HG03442 (cell line): ENCODE results near the gene SCMH1.
"Not testable (repeated sequence)": the region's sequence is repeated elsewhere in the genome, so short reads cannot be mapped to it uniquely, and the experiment has no call there.

Experiments used
- ATAC-seq: cut with Tn5 transposase; IDR thresholded peaks from one replicate; pipeline ENCODE4 v1.9.1; 2021; ENCODE audit warnings: mild to moderate bottlenecking, moderate library complexity; ENCODE audit not compliant: unreplicated experiment

SCMH1 gene

DNA sequence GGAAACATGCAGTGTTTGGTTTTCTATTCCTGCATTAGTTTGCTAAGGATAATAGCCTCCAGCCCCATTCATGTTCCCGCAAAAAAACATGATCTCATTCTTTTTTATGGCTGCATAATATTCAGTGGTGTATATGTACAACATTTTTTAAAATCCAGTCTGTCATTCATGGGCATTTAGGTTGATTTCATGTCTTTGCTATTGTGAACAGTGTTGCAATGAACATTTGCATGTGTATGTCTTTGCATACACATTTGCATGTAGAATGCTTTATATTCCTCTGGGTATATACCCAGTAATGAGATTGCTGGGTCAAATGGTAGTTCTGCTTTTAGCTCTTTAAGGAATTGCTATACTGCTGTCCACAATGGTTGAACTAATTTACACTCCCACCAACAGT is 9.0 kb upstream of the SCMH1 start:
- not testable (repeated sequence) for ATAC-seq

DNA sequence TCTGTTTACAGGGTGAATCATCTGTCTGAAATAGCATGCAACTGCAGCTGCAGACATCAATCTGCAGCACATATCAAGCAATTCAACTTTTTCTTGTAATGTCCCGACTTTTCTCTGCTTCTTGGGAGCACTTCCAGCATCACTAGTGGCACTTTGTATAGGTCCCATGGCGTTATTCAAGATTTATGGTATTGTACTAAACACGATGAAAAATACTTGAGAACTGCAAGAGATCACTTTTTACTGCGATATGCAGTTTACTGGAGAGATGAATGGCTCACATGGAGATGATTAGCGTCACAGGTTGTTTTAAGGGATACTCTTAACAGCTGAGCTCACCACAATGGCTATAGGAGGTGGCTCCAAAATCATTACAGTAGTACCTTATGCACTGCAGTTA is 7.2 kb upstream of the SCMH1 start:
- ATAC-seq = no peak

DNA sequence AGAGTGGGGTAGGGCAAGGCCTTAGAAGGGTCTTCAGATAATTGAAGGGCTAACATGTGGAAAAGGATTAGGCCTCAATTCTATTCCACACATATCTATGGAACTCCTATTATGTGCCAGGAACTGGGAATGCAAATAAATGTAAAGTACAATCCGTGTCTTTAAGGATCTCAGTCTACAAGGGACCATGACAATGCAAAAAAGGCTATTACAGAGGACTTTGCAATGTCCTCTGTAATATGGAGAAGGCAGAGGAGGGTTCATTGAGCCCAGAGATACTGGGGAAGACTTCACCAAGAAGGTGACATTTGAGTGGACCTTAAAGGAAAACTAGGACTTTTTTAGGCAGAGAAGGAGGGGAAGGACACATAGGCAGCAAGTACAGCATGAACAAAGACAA is 4.5 kb upstream of the SCMH1 start:
- ATAC-seq = no peak

DNA sequence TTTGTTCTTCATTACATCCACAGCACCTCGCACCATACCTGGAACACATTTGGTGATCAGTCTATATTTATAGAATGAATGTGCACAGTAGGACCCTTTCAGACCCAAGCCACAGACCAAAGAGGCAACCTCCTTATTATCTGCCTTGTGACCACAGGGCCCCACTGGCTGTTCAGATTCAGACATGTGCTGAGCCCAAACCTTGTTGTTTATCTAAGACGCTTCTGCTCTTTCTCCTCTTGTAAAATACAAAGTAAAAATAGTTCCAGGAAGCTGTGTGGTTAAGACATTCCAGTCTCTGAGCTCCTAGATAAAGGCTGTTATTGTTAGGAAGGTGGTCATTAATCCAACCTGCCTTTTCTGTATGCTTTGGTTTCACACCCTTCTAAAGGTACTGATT is 3.6 kb upstream of the SCMH1 start:
- no peak for ATAC-seq

DNA sequence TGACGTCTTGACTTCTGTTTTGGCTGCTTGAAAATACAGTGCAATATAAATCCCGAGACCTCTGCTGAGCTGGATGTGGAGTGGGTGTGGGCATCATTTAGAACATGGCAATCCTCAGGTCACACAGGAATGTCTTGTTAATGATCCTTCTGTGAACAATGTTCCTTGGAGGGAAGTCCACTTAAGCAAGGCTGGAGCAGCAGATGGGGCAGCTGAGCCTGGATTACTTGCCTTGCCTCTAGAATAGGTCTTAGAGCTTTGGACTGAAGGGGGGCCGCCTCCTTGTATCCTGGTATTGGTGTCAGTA is 926 bp upstream of the SCMH1 start:
- ATAC-seq = no peak

DNA sequence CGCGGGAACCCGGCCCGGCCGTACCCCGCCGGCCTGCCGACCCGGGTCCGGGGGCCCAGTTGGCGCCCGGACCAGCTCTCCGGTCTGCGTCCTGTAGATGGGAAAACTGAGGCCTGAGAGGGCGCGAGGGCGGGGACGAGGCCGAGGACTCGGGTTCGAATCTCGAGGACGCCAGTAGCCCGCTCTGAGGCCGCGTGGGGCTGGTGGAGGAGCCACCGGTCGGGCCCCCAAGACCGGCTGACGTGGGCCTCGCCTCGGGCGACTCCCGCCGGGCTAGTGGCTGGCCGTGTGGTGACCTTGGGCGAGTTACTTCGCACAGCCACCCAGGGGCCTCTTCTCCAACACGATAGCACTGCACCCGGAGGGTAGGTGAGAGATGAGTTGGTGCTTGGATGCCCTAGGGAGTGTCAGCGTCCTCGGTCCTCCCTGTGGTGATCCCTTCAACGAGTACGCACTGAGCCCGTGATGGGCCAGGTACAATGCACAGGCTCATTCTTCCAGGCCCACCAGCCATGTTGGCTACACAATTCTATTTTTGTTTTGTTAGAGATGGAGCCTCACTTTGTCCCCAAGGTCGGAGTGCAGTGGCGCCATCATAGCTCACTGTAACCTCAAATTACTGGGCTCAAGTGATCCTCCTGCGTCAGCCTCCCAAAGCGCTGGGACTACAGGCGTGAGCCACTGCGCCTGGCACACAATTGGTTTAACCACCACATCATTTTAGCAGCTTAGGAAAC is 404 bp upstream of the SCMH1 start:
- ATAC-seq = peak; percentile 18

DNA sequence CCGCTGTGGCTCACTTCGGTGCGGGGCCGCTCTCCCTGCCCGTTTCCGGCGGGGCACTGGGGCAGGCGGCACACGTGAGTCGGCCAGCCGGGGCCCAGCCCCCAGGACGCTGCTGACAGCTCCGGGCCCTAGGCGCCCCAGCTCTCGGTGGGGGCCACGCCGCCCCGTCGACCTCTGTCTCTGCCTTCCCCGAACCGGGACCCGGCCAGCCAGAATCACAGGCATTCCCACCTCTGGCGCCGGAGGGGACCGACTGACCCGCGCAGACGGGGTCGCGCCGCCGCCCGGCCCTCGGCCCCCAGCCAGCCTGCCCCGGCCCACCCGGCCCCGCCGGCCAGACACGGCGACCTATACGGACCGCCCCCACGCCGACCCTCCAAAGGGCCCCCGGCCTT is 755 bp downstream of the SCMH1 start:
- ATAC-seq = peak; percentile 45

DNA sequence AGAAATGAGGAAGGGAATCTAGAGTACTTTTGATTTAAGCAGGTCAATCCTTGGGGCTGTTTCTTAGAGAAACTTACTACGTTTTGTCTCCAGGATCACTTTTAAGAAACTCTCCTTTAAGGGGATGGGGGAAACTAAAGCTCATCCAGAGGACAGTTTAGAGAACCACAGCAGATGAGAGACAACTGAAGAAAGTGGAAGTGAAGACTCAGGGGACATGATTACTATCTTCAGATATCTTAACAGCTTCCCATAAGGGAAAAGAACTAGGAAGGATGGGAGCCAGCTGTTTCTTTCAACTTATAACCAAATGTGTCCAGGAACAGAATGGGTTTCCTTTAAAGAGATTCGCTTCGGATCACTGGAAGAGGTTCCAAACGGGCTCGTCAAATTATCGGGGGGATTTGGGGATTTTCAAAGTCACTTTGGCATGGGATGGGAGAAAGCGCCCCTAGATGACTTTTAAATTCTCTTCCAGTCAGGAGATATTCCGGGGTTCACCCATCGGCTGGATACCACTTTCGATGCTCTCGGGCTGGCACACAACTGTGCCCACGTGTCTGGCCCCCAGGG is 1.2 kb downstream of the SCMH1 start:
- no peak for ATAC-seq

DNA sequence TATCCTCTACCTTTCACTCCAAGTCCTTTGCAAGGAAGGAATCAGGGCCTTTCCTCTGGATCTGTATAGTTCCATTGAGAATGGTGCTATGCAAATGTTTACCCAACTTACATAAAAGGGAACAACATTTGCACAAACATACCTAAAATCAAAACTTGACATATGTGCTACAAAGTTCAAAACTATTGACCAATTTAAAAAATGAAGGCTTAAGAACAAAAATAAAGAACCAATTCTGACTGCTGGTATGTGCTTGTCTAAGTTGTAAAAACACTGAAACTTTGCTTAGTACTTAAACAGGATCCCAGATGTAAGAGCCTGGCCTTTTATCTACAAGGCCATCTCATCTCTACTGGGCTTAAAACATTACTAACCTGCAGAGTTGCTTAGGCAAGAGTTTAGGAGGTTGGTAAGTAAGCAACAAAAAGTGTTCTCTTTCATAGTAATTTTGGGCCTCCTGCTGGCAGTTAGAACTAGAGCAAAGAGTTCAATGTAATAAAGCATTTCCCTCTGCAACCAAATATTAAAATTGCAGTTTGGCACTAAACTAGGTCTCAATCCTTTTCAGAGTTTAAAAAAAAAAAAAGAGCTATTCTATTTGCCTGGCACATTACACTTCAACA is 2.0 kb downstream of the SCMH1 start:
- no peak for ATAC-seq

DNA sequence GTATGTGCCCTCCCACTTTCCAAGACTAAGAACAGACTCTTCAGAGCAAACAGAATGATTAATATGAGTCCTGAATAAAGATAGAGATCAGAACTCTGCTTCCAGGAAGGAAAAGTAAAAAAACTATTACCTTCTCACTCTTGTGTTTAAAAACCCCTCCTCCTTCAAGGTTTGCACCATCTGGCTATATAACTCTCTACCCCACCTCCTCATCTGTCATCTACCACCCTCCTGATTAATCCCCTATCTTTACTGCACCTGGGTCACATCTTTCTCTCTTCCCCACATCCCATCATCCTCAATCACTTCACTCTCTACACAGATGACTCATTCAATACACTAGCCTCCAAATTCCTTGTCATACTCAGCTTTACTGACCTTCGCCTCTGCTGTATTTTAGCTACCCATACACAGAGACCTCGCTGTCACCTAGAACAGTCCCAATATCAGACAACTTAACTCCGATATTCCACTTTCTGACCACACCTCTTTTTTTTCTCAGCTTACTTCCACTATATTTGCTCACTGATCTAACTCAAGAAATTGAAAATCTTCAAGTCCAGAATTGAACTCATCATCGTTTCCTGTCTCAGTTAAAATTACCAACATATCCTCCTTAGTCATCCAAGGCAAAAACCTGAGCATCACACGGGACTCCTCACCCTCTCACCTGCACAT is 3.7 kb downstream of the SCMH1 start:
- no peak for ATAC-seq

DNA sequence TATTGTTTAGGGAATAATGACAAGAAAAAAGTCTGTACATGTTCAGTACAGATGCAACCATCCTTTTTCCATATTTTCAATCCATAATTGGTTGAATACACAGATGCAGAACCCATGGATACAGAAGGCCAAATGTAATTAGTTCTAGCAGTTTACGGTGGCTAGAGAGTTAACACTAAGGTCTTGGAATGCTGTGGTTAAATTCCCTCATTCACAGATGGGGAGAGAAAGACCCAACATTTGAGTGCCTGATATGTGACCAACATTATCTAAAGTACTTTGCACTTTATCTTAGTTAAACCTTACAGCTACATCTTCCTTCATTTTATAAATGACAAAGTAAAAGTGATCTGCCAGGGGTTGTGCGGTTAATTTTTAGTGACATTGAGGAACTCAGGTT is 5.3 kb downstream of the SCMH1 start:
- no peak for ATAC-seq

DNA sequence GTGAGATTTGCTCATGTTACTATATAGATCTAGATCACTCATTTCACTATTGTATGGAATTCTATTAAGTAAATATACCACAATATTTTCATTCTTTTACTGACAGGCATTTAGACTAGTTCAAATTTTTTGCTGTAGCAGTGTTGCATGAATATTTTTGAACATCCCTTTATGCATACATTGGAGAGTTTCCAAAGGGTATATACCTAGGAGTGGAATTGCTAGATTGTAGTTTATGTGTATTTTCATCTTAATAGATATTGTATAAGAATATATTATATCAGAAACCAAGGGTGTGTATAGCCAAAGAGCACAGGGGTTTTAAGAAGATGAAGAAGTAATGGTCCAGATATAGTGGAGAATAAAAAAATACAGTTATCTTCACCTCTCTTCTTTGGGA is 6.2 kb downstream of the SCMH1 start:
- ATAC-seq = no peak

DNA sequence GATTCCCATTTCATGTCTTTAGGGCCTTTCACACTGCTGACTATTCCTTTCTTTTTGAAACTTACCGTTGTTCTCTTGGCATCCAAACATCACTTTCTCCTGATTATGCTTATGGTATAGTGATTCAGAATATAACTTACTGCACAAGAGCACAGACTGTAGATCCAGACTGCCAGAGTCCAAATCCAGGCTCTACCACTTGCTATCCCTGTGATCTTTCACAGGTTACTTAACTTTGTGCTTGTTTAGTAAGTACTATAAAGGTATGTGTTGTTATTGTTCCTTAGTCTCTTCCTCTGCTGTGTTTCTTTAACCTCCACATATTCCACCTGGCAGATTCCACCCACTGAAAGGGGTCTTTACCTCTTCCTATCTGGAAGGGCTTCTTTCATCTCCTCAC is 8.4 kb downstream of the SCMH1 start:
- no peak for ATAC-seq

DNA sequence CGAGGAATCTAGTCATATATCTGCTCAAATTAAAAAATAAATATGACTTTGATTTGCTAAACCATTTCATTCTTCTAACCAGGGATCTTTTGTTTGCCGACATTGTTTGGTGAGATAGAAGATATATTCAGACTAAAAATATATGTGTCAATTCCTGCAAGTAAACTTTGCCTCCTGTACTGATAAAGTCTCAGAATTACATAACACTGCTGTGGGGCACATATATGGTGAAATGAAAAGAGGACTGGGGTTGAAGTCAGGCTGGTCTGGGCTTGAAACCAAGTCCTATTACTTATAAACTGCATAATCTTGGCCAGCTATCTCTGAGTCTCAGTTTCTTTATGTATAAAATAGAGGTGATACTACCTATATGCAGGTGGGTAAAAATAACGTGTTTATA is 9.8 kb downstream of the SCMH1 start:
- ATAC-seq = no peak

DNA sequence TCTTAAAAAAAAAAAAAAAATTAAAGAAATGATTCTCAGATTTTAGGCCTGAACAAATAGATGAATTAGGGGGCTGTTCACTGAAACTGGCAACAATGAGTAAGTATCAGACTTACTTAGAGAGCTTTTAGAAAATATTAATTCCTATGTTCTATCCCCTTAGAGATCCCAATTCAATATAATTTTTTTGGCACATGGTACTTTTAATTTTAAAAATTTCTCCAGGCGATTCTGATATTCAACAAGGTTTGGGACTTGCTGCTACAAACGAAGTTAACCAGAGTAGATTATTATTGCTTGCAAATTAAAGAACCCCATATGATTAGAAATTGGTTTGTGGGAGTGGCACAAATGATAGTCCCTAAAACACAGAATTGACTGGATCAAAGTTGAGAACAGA is 11.4 kb downstream of the SCMH1 start:
- ATAC-seq = no peak

DNA sequence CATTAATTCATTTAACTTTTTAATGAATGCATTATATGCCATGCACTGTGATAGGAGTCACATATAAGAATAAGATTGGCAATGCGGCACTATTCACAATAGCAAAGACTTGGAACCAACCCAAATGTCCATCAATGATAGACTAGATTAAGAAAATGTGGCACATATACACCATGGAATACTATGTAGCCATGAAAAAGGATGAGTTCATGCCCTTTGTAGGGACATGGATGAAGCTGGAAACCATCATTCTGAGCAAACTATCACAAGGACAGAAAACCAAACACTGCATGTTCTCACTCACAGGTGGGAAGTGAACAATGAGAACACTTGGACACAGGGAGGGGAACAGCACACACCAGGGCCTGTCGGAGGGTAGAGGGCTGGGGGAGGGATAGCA is 12.9 kb downstream of the SCMH1 start:
- ATAC-seq = not testable (repeated sequence)

DNA sequence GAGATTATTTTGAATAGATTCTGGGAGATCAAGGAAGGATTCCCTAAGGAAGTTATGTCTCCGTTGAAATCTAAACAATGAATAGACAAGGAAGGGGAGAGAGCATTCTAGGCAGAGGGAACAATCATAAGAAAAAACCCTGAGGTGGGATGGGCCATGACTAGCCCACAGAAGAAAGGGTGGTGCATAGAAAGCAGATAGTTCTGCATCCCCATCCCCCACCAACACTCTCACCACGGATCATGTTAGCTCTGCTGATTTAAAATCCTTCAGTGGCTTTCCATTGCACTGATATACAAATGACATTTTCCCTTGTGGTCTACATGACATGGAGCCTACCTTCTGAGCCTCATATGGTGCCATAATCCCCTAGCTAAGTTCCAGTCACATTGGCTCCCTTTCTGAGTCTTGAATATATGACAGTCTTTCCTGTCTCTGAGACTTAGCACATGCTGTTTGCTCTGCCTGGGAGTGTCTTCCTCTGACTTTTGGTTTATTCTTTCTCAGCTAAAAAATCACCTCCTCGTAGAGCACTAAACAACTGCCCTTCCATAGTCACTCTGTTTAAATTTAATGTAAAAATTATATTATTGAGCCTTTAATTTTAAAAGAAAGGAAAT is 15.2 kb downstream of the SCMH1 start:
- ATAC-seq = no peak

DNA sequence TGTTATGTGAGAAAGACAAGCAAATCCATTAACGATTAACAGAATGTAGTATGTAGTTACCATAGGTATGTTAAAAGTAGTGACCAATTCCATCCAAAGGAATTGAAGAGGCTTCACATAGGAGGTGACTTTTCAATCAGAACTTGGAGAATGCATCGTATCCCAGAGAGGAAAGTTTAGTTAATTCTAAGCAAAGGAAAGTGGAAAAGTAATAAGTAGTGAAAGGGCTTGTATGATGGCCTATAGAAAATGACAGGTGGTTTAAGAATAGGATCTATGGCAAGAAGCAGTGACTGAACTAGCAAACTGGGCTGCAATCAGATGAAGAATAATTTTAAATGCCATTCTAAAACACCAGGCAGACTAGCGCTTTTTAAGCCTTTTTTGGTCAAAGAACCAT is 16.6 kb downstream of the SCMH1 start:
- no peak for ATAC-seq

DNA sequence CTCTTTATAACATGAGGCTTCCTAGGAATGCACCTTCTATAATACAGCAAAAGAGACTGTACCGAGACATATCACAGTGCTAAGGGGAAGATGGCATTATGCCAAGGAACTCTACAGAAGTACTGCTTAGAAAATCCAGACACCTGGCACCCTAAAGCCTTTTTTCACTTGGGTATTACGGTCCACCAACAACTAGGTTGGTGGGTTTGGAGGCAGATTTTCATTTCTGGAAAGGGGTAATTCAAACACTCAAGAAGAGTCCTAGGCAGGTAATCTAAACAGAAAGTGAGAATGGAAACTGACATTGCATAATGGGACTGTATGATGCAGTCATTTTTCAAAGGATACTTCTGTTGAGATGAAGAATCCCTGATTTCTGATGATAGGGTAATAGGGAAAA is 19.6 kb downstream of the SCMH1 start:
- no peak for ATAC-seq

DNA sequence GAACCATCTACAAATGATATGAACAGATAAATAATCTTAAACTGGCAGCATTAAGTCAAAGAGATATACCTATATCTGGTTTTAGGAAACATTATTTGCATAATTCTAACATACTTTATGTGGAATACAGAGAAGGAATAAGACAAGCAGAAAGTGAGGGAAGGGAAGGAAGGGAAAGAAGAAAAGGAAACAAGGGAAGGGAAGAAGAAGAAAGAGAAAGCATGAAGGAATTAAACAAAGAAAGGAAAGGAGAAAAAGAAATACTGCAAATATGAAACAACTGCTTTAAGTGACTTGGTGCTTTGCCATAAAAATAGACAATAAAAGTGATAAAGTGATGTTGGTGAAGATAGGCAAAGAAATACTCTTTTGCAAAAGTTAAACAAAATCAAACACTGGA is 20.1 kb downstream of the SCMH1 start:
- no peak for ATAC-seq

DNA sequence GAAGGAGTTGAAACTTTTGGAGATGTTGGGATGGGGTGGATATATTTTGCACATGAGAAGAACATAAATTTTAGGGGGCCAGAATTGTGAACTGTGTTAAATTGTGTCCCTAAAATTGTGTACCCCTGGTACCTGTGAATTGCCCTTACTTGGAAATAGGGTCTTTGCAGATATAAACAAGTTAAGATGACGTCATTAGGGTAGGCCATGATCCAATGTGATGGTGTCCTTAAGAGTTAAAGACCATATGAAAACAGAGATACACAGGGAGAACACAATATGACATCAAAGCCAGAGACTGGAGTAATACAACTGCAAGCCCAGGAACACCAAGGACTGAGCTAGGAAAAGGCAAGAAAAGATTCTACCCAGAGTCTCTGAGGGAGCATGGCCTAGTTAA is 24.0 kb downstream of the SCMH1 start:
- no peak for ATAC-seq

DNA sequence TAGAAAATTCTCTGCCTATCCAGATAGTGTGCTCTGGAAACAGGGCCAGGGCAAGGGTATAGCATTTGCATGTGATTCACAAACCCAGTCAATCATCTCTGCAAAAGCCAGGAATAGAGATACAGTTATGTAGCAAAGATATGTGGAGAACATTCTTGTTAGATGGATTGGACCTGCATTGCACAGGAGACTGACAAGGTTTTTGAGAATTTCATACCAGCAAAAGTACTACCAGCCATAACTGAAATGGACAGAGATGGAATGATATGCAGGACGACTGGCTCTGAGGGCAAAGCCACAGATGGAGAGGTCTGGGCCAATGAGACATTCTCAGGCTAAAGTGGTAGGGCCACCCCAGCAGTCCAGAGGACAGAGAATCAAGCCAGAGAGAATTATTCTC is 24.7 kb downstream of the SCMH1 start:
- ATAC-seq = no peak
